Right renal cortex interstitium (tissue), 3 donors: ENCODE measurements around the gene HDAC5. TPM values are rescaled to one million over a fixed set of nuclear protein-coding genes. Genes with fewer than 3 reads are reported as not detected.
A peak's percentile ranks its signal among the peaks of the same experiment; 100 is the strongest.
"Not testable (repeated sequence)": the region's sequence is repeated elsewhere in the genome, so short reads cannot be mapped to it uniquely, and the experiment has no call there.

Experiments used
- DNase-seq, 3 donors: peaks; one replicate each; pipeline ENCODE4 v3.0.0-alpha.2; 2013; ENCODE audit warnings: low read depth in 3 of 3, low spot score in 2 of 3
- polyA plus RNA-seq, 3 donors: library from polyadenylated mRNA; unstranded; fragments of 120-200 nt; gene quantifications; one replicate each; pipeline ENCODE4 v1.2.1, GENCODE V29; 2013; ENCODE audit not compliant: insufficient read length in 3 of 3

Gene HDAC5
- polyA plus RNA-seq, 3 donors, result 41.9 to 54.6 (median 43.4) TPM

GRCh38 chr17:44071198-44071520 lies 52.3 kb downstream of the HDAC5 start:
- no peak for DNase-seq

GRCh38 chr17:44070455-44071197 lies 52.8 kb downstream of the HDAC5 start, which contains the start of gene G6PC3:
G6PC3 (plus strand) TSS chr17:44070735; CDS start chr17:44070966, 231 bp downstream.
- peak; percentile 91 to 98 (median 94) for DNase-seq

GRCh38 chr17:44069974-44070454 lies 53.4 kb downstream of the HDAC5 start:
- DNase-seq, result no peak

- no peak for DNase-seq
Observed at GRCh38 chr17:44067545-44067940, 55.9 kb downstream of the HDAC5 start.

GRCh38 chr17:44066204-44066930 lies 57.1 kb downstream of the HDAC5 start, which contains the start of gene LSM12:
LSM12 (minus strand) TSS chr17:44066671; CDS start chr17:44066587, 84 bp downstream.
- peak; percentile 75 to 84 (median 83) for DNase-seq

GRCh38 chr17:44065668-44066203 lies 57.7 kb downstream of the HDAC5 start:
- DNase-seq, result no peak

- no peak for DNase-seq
Observed at GRCh38 chr17:44063704-44064639, 59.5 kb downstream of the HDAC5 start.

- no peak for DNase-seq
Observed at GRCh38 chr17:44062871-44063270, 60.6 kb downstream of the HDAC5 start.

- no peak for DNase-seq
Observed at GRCh38 chr17:44061446-44061845, 62.0 kb downstream of the HDAC5 start.

- no peak for DNase-seq
Observed at GRCh38 chr17:44059101-44059892, 64.1 kb downstream of the HDAC5 start.

- DNase-seq, result no peak
Observed at GRCh38 chr17:44053125-44053872, 70.1 kb downstream of the HDAC5 start.

- no peak for DNase-seq
Observed at GRCh38 chr17:44049294-44050060, 74.0 kb downstream of the HDAC5 start.

- DNase-seq, result not testable (repeated sequence)
Observed at GRCh38 chr17:44046893-44047292, 76.5 kb downstream of the HDAC5 start.

- DNase-seq, result no peak
Observed at GRCh38 chr17:44045486-44045885, 78.0 kb downstream of the HDAC5 start.

GRCh38 chr17:44044071-44044470 lies 79.4 kb downstream of the HDAC5 start:
- DNase-seq, result no peak

GRCh38 chr17:44043272-44043696 lies 80.2 kb downstream of the HDAC5 start:
- DNase-seq, result no peak

- DNase-seq, result no peak
Observed at GRCh38 chr17:44039829-44040635, 83.4 kb downstream of the HDAC5 start.
